ENCODE results near the gene EXT2. TPM values are rescaled to one million over a fixed set of nuclear protein-coding genes. Genes with fewer than 3 reads are reported as not detected.

Gene EXT2
- total and polyA plus RNA-seq, 2 donors (not counting 1 experiment from before 2014, with no cell fraction given), result 114 to 177 TPM

DNA sequence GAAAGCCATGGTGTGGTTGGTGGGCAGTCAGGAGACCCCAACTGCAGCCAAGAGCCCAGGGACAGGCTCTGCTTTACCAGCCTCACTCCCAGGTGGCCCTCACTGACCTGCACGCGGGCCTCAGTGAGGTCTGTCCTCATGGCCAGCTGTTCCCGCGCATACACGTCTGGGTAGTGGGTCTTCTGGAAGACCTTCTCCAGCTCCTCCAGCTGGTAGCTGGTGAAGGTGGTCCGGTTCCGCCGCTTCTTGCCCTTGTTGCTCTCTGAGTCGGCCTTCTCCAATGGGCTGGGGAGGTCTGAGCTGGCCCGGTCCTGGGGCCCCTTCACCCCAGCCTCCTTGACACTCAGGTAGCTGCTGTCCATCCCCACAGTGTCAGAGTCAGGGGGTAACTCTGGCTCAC is 179.8 kb downstream of the EXT2 start:
- Histone ChIP-seq H3K9ac (ENCODE audit: insufficient read depth, low read length) (no peak overlapping the region), H3K4me1 (ENCODE audit: control insufficient read depth, extremely low read depth, insufficient read depth, low read length) (no peaks in the 10 kb centered on the region), H3K36me3 (ENCODE audit: control insufficient read depth, insufficient read depth, low read length) (no peaks in the 10 kb centered on the region), H4K20me1 (ENCODE audit: control insufficient read depth, extremely low read depth, insufficient read depth, low read length) (no peaks in the 10 kb centered on the region), H2AFZ (ENCODE audit: low read length) (no peak overlapping the region), H3K9me3 (ENCODE audit: control insufficient read depth, insufficient read depth, low read depth, low read length) (no peaks in the 10 kb centered on the region), H3K4me3 (replicated peaks in 1 of 4; ENCODE audit: control extremely low read depth in 1 of 4, insufficient read depth in 1 of 4, low read depth in 3 of 4, low read length in 4 of 4) (no peak overlapping the region), H3K79me2 (ENCODE audit: control insufficient read depth, insufficient read depth, low read length) (no peaks in the 10 kb centered on the region), H3K27me3 (ENCODE audit: control insufficient read depth, insufficient read depth, low read length) (no peaks in the 10 kb centered on the region), H3K27ac (ENCODE audit: insufficient read depth, low read length) (no peak overlapping the region), H3K4me2 (ENCODE audit: extremely low read depth, insufficient read depth, low read length) (no peak overlapping the region)
- TF ChIP-seq, protein P1, sequence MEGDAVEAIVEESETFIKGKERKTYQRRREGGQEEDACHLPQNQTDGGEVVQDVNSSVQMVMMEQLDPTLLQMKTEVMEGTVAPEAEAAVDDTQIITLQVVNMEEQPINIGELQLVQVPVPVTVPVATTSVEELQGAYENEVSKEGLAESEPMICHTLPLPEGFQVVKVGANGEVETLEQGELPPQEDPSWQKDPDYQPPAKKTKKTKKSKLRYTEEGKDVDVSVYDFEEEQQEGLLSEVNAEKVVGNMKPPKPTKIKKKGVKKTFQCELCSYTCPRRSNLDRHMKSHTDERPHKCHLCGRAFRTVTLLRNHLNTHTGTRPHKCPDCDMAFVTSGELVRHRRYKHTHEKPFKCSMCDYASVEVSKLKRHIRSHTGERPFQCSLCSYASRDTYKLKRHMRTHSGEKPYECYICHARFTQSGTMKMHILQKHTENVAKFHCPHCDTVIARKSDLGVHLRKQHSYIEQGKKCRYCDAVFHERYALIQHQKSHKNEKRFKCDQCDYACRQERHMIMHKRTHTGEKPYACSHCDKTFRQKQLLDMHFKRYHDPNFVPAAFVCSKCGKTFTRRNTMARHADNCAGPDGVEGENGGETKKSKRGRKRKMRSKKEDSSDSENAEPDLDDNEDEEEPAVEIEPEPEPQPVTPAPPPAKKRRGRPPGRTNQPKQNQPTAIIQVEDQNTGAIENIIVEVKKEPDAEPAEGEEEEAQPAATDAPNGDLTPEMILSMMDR (conservative IDR thresholded peaks at IDR 0.05 in 1 of 2, IDR thresholded peaks at IDR 0.05 in 1 of 2; ENCODE audit: low read depth in 1 of 2, low read length in 2 of 2), result no peak
- no peak for DNase-seq (ENCODE audit: low read depth in 2 of 2)

DNA sequence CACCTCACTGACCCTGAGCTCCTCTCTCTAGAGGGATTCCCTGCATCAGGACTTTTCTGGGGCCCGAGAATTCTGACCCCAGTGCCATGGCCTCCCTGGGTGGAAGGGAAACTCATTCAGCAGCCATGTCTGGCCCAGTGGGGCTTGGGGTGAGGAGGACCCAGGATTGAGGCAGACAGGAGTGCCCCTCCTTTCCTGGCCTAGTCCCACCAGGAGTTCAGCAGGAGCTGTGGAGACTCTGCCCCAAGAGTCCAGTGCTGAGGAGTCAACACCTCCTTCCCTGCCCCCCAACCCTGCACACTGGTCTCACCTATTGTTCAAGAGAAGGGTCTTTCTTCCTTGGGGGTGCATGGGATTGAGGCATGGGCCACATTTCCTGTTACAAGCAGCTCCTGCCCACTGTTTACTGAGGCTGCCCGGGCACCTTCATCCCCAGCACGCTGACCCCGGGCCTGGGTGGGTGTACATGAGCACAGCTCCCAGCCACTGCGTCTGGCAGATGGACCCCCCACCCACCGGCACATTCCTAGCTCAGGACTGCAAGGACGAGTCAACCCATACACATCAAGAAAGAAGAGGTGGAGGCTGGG is 180.6 kb downstream of the EXT2 start:
- Histone ChIP-seq H3K9me3 (ENCODE audit: control insufficient read depth, insufficient read depth, low read depth, low read length) (no peaks in the 10 kb centered on the region), H3K79me2 (ENCODE audit: control insufficient read depth, insufficient read depth, low read length) (no peaks in the 10 kb centered on the region), H3K36me3 (ENCODE audit: control insufficient read depth, insufficient read depth, low read length) (no peaks in the 10 kb centered on the region), H3K27me3 (ENCODE audit: control insufficient read depth, insufficient read depth, low read length) (no peaks in the 10 kb centered on the region), H4K20me1 (ENCODE audit: control insufficient read depth, extremely low read depth, insufficient read depth, low read length) (no peaks in the 10 kb centered on the region), H3K4me3 (replicated peaks in 1 of 4; ENCODE audit: control extremely low read depth in 1 of 4, insufficient read depth in 1 of 4, low read depth in 3 of 4, low read length in 4 of 4) (no peak overlapping the region), H3K27ac (ENCODE audit: insufficient read depth, low read length) (no peak overlapping the region), H2AFZ (ENCODE audit: low read length) (no peak overlapping the region), H3K4me2 (ENCODE audit: extremely low read depth, insufficient read depth, low read length) (no peak overlapping the region), H3K4me1 (ENCODE audit: control insufficient read depth, extremely low read depth, insufficient read depth, low read length) (no peaks in the 10 kb centered on the region), H3K9ac (ENCODE audit: insufficient read depth, low read length) (no peak overlapping the region)
- TF ChIP-seq, protein P1 (conservative IDR thresholded peaks at IDR 0.05 in 1 of 2, IDR thresholded peaks at IDR 0.05 in 1 of 2; ENCODE audit: low read depth in 1 of 2, low read length in 2 of 2), result no peak
- no peak for TF ChIP-seq EZH2 (IDR thresholded peaks at IDR 0.05; ENCODE audit: low read length, missing control alignments)
- no peak for DNase-seq (ENCODE audit: low read depth in 2 of 2)

DNA sequence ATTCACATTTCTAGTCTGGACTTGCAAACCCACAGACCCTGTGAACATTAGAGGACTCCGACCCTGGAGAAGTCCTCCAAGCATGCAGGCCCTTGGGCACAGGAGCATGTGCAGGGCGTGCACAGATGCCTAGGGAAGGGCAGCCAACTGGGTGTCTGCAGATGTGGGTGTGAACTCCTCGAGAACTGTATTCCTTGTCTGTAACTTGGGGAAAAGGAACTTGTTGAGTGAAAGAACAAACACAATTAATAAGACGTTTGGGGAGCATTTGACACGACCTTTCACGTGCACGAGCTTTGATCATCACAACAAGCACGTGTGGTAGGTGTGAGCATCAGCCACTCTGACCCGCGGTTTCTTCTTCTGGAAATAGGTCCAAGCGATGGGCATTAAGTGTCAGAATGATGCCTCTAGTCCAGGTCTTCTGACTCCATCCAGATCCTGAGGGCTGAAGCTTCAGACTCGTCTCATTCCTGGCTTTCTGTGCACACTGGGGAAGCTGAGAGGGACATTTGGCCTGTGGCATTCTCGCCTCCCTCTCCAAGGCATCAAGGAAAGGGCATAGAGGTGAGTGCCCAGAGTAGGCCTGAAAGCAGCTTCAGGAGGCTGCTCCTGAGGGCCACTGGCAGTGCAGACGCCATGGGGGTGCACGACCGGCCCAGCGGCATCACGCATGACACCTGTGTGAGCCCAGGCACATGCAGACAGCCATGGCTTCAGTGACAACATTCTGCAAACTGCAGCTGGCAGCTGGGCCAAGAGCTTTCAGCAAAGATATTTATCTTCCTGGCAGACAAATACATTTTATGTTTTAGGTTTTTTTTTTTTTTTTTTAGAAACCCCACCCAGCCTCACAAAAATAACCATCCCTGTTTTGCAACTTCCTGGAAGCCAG is 182.0 kb downstream of the EXT2 start:
- no peak for DNase-seq (ENCODE audit: low read depth in 2 of 2)

More for the DNA sequence above, 182.0 kb downstream of the EXT2 start:
- no peaks in the 10 kb centered on the region for H3K4me1 ChIP-seq (ENCODE audit: control insufficient read depth, extremely low read depth, insufficient read depth, low read length)
- H3K27me3 ChIP-seq (ENCODE audit: control insufficient read depth, insufficient read depth, low read length), result no peaks in the 10 kb centered on the region
- no peak overlapping the region for H3K4me2 ChIP-seq (ENCODE audit: extremely low read depth, insufficient read depth, low read length)
- no peak overlapping the region for H3K9ac ChIP-seq (ENCODE audit: insufficient read depth, low read length)
- no peak overlapping the region for H3K27ac ChIP-seq (ENCODE audit: insufficient read depth, low read length)
- no peaks in the 10 kb centered on the region for H3K79me2 ChIP-seq (ENCODE audit: control insufficient read depth, insufficient read depth, low read length)
- H3K4me3 ChIP-seq (replicated peaks in 1 of 4; ENCODE audit: control extremely low read depth in 1 of 4, insufficient read depth in 1 of 4, low read depth in 3 of 4, low read length in 4 of 4), result no peak overlapping the region
- H3K36me3 ChIP-seq (ENCODE audit: control insufficient read depth, insufficient read depth, low read length), result no peaks in the 10 kb centered on the region
- H4K20me1 ChIP-seq (ENCODE audit: control insufficient read depth, extremely low read depth, insufficient read depth, low read length), result no peaks in the 10 kb centered on the region
- no peak overlapping the region for H2AFZ ChIP-seq (ENCODE audit: low read length)
- no peaks in the 10 kb centered on the region for H3K9me3 ChIP-seq (ENCODE audit: control insufficient read depth, insufficient read depth, low read depth, low read length)
- no peak for TF ChIP-seq EZH2 (IDR thresholded peaks at IDR 0.05; ENCODE audit: low read length, missing control alignments)
- TF ChIP-seq, protein P1 (conservative IDR thresholded peaks at IDR 0.05 in 1 of 2, IDR thresholded peaks at IDR 0.05 in 1 of 2; ENCODE audit: low read depth in 1 of 2, low read length in 2 of 2), result no peak
